ENCODE data around the gene SLC19A1.
"Not testable (repeated sequence)": the region's sequence is repeated elsewhere in the genome, so short reads cannot be mapped to it uniquely, and the experiment has no call there.

SLC19A1 gene

DNA sequence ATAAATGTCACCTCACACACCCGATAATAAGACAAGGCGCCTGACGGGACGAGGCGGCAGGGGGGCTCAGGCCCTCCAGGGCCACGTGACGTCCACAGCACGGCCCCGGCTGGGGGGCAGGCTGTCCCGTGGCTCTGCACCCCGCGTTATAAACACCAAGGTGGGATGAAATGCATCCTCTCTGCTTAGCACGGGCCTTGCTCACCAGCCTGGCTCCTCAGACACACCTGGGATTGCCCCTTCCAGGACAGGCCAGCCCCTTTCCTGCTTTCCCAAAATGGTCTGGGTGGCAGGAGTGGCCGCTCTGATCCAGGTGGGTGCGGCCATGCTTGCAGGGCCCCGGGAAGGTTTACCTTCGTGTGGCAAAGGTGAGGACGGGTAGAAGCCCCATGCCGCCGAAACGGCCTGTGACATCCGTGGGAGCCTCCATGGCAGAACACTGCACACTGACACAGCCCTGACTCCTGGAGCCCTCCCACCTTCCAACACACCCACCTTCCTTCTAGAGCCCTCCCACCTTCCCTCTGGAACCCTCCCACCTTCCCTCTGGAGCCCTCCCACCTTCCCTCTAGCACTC, 35.9 kb downstream of the SLC19A1 start:
- no peak for DNase-seq (ENCODE audit: low read depth in 2 of 2)

DNA sequence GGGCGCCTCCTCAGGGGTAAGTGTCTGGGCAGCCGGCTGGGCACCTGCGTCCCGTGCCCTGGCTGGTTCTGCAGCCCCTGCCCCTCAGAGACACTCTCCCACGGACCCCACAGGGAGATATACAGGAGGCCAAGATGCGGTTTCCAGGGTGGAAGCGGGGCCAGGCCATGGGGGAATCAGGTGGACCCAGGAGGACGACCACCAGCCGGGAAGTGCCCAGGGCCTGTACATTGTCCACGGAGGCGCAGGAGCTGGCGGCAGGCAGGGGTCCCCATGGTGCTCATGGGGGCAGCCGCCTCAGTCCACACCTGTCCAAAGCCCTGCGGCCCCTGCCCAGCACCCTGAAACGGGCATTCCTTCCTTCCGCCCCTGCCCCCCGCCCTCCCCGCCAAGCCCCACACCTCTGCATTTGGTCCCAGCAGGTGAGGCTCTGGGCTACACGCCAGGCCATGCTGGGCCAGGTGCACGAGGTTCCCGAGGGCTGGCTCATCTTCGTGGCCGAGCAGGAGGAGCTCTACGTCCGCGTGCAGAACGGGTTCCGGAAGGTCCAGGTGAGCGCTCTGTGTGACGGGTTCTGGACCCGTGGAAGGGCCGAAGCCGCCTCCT, 36.7 kb downstream of the SLC19A1 start:
- no peak for DNase-seq (ENCODE audit: low read depth in 2 of 2)

DNA sequence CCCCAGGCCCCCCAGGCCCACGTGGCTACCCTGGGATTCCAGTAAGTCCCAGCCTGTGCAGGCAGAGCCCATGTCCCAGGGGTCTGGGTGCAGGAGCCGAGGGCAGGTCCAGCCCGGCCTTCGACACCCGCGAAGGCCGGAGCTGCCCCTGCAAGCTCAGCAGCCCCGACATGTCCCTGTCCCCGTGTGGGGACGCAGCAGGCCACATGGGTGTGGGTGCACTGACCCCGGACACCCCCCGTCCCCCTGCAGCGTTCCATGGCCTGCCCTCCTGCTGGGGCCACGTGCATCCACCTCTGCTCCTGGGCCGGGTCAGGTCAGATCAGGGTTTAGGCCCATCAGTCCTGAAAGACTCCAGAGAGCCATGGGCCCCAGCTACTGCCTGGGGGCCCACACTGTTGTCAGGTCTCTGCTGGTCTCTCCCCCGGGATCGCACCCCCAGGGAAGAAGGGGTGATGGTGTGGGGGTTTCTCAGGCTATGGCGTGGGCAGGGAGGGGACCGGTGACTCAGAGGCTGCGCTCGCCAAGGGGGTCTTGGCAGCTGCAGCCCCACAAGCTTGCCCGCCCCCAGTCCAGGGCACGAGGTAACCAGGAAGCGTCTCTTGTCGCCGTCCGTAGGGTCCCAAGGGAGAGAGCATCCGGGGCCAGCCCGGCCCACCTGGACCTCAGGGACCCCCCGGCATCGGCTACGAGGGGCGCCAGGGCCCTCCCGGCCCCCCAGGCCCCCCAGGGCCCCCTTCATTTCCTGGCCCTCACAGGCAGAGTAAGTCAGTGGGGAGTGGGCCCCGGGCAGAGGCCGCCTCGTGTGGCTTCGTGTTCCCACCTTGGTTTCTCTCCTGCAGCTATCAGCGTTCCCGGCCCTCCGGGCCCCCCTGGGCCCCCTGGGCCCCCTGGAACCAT, 37.5 kb downstream of the SLC19A1 start:
- no peak for DNase-seq (ENCODE audit: low read depth in 2 of 2)

DNA sequence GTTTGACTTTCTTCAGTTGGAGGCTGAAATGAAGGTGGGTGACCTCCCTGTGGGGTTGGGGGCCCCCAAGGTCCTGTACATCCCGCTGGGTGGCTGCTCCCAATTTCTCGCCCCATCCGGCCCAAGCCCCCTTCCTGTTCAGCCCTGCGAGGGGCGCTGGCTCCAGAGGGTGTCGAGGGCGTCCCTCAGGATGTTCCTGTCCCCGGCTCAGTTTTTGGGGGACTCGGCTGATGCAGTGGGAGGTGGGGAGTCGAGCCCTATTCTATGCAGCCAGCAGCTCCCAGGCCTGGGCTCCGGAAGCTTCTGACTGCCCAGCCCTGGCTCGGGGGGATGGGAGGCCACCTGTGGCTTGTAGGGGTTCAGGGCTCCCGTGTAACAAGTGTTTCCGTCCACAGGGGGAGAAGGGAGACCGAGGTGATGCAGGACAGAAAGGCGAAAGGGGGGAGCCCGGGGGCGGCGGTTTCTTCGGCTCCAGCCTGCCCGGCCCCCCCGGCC, 38.2 kb downstream of the SLC19A1 start:
- DNase-seq (ENCODE audit: low read depth in 2 of 2) = no peak

DNA sequence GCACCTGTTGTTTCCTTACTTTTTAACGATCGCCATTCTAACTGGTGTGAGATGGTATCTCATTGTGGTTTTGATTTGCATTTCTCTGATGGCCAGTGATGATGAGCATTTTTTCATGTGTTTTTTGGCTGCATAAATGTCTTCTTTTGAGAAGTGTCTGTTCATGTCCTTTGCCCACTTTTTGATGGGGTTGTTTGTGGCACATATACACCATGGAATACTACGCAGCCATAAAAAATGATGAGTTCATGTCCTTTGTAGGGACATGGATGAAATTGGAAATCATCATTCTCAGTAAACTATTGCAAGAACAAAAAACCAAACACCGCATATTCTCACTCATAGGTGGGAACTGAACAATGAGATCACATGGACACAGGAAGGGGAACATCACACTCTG, 39.0 kb downstream of the SLC19A1 start:
- not testable (repeated sequence) for DNase-seq (ENCODE audit: low read depth in 2 of 2)

DNA sequence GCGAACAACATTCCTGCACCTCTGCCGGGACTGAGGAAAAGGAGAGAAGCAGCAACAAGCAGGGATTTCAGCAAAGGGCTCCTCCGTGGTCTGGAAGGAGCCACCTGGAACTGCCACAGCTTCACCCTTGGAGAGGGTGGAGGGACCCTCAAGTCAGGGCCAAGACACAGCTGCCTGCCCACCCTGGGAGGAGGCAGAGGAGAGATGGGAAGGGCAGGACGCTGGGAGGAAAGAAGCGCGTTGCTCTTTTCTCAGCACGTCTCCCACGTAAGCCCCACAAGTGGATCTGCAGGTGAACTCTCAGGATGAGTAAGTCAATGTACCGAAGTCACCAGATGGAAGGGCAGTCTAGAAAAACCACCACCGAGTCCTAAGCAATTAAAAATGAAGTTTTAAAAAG, 39.6 kb downstream of the SLC19A1 start:
- DNase-seq (ENCODE audit: low read depth in 2 of 2) = no peak

DNA sequence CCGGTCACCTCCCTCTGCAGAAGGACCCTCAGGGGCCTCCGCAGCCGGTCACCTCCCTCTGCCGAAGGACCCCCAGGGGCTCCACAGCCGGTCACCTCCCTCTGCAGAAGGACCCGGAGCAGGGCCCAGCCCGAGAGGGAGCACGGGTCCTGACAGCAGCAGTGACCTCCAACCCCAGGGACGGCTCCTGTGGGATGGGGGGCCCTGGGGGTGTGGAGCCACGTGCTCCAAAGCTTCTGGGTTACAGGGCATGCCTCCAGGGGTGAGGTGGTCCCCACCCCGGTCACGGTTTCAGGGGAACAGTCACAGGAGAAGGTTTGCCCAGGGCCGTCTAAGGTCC, 40.3 kb downstream of the SLC19A1 start:
- DNase-seq (ENCODE audit: low read depth in 2 of 2) = no peak

DNA sequence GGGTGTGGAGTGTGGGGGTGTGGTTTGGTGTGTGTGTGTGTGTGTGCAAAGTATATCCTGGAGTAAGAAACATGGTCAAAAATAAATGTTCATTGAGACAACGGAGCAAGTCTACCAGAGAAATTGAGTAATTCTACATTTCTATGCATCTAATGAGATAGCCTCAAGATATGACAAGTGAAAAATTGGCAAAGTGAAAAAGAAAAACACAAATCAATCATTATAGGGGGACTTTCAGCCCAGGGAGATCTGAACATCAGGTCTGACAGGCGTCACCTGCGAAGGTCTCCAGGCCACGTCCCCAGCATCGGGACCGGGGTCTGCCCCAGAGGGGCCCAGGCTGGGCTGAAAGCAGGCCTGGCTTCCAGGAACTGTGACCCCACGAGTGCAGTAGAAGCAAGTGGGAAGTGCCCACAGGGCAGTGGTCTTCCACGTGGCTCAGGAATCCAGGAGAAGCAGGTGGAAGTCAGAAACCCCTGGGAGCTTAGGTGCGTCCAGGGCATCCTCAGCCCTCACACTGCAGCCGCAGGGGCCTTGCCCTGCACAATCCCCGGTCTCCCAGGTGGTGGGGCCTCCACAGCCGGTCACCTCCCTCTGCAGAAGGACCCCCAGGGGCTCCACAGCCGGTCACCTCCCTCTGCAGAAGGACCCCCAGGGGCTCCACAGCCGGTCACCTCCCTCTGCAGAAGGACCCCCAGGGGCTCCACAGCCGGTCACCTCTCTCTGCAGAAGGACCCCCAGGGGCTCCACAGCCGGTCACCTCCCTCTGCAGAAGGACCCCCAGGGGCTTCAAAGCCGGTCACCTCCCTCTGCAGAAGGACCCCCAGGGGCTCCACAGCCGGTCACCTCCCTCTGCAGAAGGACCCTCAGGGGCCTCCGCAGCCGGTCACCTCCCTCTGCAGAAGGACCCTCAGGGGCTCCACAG, 40.9 kb downstream of the SLC19A1 start:
- not testable (repeated sequence) for DNase-seq (ENCODE audit: low read depth in 2 of 2)

DNA sequence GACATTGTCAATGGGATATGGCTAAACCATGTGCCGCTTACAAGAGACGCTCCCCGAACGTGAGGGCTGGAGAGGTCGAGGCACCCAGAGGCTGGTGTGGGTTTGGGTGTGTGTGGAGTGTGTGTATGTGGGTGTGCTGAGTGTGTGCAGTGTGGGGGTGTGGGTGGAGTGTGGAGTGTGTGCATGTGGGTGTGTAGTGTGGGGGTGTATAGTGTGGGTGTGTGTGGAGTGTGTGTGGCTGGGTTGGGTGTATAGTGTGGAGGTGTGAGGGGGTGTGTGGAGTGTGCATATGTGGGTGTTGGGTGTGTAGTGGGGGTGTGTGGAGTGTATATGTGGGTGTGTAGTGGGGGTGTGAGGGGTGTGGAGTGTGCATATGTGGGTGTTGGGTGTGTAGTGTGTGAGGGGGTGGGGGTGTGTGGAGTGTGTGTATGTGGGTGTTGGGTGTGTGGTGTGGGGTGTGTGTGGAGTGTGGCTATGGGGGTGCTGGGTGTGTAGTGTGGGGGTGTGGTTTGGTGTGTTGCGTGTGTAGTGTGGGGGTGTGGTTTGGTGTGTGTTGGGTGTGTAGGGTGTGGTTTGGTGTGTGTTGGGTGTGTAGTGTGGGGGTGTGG, 42.2 kb downstream of the SLC19A1 start:
- DNase-seq (ENCODE audit: low read depth in 2 of 2) = no peak

DNA sequence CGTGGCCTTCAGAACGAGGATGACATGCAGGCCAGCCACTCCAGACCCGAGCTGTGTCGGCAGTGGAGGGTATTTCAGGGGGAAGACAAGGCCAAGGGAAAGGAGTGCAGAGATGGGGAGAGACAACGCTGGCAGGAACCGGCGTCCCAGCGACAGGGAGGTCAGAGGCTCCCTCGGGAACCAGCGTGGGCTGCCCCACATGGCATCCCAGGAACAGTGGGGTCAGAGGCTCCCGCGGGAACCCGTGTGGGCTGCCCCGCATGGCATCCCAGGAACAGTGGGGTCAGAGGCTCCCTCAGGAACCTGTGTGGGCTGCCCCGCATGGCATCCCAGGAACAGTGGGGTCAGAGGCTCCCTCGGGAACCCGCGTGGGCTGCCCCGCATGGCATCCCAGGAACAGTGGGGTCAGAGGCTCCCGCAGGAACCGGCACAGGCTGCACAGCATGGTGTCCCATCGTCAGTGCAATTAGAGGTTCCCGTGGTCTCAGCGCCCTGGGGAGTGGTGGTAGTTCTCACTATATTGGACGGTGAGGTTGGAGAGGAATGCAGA, 43.0 kb downstream of the SLC19A1 start:
- DNase-seq (ENCODE audit: low read depth in 2 of 2) = no peak

DNA sequence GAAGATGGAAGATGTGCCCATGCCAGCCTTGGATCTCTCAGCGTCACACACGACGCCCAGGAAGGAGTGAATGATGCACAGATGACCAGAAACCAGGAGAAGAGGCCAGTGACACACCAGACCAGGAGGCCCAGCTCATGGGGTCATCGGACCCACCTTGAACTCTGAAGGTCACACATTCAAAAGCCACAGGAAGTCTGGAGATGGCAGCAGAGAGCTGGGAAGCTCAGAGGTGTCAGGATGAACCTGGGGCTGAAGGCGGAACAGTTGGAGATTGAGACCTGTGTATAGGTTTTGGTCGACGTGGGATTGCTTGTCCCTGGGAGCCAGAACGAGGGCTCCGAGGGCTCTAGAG, 43.6 kb downstream of the SLC19A1 start:
- DNase-seq (ENCODE audit: low read depth in 2 of 2) = no peak

DNA sequence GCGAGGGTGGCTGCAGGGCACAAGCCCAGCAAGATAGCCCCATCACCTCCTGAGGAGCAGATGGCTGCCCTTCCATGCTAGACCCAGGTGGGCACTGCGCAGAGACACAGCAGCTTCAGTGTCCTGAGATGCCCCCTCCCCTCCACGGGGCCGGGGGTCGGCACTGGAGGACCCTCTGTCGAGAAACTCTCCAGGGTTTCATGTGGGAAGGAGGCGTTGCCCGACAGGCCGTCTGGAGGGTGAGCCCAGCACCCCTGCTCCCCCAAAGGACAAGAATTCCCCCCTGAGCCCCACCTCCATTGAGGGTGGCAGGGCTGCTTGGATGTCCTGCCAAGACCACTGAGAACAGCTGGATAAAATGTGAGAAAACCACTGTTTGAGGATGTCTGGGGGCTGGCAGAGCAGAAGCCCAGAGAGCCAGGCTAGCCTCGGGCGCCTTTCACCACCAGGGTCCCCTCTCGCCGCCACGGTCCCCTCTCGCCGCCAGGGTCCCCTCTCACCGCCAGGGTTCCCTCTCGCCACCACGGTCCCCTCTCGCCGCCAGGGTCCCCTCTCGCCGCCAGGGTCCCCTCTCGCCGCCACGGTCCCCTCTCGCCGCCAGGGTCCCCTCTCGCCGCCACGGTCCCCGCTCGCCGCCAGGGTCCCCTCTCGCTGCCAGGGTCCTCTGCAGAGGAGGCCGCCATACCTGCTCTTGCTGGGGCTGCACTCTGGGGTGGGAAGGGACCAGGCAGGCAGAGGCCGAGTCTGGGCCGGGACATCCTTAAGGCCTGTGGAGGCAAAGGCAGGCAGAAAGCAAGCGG, 44.2 kb downstream of the SLC19A1 start:
- DNase-seq (ENCODE audit: low read depth in 2 of 2) = no peak

DNA sequence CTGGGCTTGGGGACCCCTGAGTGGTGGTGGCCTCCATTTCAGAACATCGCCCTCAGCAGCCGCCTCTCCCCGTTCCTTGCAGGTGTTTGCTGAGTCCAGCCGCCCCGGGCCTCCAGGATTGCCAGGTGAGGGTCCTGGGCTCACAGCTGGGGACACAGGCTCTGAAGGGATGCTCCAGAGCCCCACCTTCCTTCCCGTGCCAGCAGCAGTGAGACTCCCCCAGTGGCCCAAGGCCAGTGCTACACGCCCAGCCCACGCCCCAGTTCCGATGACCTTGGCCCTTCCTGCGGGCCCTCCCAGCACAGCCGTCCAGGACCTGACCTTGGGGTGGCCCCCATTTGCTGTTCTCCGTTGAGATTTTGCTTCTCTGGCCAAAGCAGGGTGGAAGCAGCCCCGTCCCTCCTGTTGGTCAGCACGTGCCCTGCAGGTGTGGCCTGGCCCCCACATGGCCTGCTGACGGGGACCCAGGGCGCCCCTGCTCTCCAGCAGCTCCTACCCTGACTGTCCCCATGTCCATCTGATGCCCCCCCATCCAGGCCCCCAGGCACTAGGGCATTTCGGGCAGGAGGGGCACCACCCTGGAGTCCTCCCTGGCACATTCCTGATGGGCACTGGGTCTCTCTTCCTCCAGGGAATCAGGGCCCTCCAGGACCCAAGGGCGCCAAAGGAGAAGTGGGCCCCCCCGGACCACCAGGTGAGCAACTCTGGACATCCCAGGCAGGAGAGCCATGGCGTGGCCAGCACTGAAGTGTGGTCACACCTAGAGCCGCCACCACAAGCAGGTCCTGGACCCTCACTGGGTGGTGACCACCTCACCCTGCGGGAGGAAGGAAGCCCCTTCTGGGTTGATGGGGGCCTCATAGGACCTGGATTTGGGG, 45.0 kb downstream of the SLC19A1 start:
- no peak for DNase-seq (ENCODE audit: low read depth in 2 of 2)

DNA sequence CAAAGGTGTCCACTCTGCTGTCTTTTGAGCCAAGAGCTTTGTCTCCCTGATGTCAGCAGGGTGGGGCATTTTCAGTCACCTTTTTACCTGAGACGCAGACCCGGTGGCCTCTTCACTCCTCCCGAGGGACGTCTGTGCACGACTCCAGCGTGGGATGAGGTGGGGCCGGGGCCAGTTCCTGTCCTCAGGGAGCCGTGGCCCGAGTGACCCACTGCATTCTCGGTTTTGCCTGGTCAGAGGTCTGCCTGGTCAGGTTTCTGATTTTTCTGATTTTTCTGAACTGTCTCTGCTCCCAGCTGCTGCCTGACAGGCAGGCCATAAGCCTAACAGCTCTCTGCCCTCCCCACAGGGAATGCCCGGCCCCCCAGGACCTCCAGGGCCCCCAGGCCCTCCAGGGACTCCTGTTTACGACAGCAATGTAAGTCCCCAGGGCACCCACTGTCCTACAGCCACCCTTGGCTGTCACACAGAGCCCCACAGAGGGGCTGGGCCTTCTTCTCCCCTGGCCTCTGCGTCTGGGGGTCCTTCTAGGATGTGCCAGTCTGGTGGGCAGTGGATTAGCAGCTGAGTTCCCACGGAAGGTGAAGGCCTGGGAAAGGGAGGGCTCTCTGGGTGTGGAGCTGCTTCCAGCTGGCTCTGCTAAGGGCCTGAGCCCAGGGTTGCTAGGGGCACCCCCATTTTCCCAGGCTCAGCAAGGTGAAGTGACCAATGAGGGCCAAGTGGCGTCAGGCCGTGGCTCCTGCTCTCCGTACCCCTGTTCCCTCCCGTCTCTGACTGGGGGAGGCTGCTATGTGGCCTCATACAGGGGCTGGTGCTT, 45.9 kb downstream of the SLC19A1 start:
- DNase-seq (ENCODE audit: low read depth in 2 of 2) = no peak

DNA sequence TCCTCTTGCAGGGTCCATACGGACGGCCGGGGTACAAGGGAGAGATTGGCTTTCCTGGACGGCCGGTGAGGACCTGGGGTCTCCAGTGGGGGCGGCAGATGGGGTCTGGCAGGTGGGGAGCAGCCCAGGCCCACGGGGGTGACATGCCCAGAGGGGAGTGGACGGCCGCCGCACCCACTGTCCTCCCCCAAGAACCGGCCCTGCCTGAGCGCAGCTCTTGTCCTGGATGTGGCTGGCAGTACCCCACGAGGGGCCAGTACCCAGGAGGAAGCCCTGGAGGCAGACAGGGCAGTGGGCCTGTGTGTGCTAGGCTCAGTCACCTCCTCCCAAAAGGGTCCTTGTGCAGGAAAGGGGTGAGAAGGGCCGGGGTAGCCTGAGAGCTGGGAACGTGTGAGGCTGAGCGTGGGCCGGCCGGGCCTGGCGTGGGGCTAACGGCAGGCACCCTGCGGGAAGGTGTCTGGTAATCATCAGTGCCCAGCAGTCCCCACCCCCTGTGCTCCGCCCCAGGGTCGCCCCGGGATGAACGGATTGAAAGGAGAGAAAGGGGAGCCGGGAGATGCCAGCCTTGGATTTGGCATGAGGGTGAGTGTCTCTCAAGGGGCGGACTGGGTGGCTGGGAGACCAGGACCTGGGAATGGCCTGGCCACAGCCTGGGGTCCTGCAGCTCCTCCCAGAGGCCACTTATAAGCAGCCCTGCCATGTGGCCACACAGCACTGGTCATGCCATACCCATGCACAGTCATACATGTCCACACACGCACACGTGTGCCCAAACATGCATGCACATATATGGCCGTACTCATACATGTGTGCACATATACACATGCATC, 47.2 kb downstream of the SLC19A1 start:
- DNase-seq (ENCODE audit: low read depth in 2 of 2) = no peak

DNA sequence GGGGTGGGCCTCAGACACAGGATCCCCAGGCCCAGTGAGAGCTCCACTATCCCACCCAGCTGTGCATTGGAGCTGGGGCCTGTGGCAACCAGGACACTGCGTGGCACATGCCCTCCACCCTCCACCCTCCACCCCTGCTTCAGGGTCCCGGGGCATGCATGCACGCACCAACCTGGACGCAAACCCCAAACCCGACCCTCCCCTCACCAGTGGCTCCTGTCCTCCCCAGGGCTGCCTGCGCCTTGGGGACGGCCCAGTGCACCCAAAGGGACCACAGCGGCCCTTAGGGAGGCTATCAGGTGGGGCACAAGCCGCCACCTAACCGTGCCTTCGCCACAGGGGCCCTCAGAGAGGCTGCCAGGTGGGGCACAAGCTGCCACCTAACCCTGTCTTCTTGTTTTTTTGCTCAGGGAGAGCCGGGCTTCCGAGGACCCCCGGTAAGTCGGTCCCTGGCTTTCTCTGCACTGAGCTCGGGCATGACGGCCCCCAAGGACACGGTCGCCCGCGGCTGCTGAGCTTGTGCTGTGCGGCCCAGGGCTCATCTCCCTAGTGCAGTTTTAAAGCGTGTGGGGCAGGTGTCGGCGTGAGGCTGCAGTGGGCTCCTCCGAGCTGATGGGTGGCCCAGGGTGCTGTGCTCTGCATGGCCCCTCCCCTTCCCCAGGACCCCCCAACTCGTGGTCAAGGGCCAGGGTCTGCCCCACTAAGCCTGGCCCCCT, 47.9 kb downstream of the SLC19A1 start:
- no peak for DNase-seq (ENCODE audit: low read depth in 2 of 2)

DNA sequence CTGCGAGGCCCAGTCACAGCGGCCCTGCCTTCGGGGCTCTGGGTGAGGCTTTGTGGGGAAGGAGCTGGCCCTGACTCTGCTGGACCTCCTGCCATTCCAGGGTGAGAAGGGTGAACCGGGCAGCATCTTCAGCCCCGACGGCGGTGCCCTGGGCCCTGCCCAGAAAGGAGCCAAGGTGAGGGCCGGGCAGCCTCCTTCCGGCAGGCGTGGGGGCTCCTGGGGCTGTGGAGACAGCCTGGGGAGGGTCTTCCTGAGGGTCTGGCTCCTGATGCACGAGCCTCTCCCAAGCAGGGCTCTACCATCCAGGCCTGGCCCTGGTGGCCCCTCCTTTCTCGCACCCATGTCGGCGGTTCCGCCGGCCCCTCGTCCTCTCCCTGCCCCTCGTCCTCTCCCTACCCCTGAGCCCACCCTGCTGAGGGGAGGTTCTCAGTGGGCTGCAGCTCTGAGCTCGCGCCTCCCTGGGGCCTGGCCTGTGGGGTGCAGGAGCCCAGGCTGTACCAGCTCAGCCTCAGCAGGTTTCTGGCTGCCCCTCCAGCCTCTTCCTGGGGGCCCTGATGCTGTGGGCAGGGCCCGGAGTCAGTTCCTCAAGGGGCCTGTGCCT, 48.7 kb downstream of the SLC19A1 start:
- no peak for DNase-seq (ENCODE audit: low read depth in 2 of 2)
